IMR-90 (cell line): ENCODE data around the gene DCUN1D3. TPM values are rescaled to one million over a fixed set of nuclear protein-coding genes. Genes with fewer than 3 reads are reported as not detected.

Experiments
- ATAC-seq: fragments of 200-7000 bp; cut with Tn5 transposase; 2 replicates; pipeline ENCODE4 v1.9.1; 2020; ENCODE audit warnings: low read depth, mild to moderate bottlenecking, moderate library complexity
- BruUV-seq: library from RNA; stranded (reverse); fragments of 400-500 nt; replicated peaks from 2 replicates; lab custom pipeline; 2021; lab: Mats Ljungman, UMichigan
- CTCF ChIA-PET: fragments of 300-600 bp; formaldehyde crosslinking; extraction: SDS; loops from one replicate; lab custom pipeline; 2021; ENCODE audit warnings: antibody characterized with exemption; lab: Yijun Ruan, JAX
- POLR2A ChIA-PET: fragments of 300-600 bp; sonication (Branson Sonifier 250); formaldehyde crosslinking; loops from one replicate; lab custom pipeline; 2022; ENCODE audit warnings: antibody characterized with exemption; ENCODE audit not compliant: unreplicated experiment; lab: Charles Lee
- DNase-seq: peaks from one replicate; pipeline ENCODE4 v3.0.0; 2013
- H2AFZ ChIP-seq: replicated peaks from 2 replicates; pipeline ENCODE3; 2013; ENCODE audit warnings: low read length, mild to moderate bottlenecking; ENCODE audit not compliant: poor library complexity
- H2AK5ac ChIP-seq: 2 replicates; pipeline ENCODE4 v1.6.1; 2013; ENCODE audit warnings: low read depth, low read length, inconsistent platforms
- H2AK9ac ChIP-seq: replicated peaks from 2 replicates; pipeline ENCODE3; 2013; ENCODE audit warnings: mild to moderate bottlenecking, low read depth, low read length, moderate library complexity; ENCODE audit not compliant: poor library complexity
- H2BK120ac ChIP-seq: 2 replicates; pipeline ENCODE4 v1.6.1; 2013; ENCODE audit warnings: low read depth, low read length, inconsistent platforms
- H2BK15ac ChIP-seq: 3 replicates; pipeline ENCODE4 v1.6.1; 2013; ENCODE audit warnings: low read depth, low read length, inconsistent platforms
- H2BK20ac ChIP-seq: 2 replicates; pipeline ENCODE4 v1.6.1; 2013; ENCODE audit warnings: low read depth, mild to moderate bottlenecking, inconsistent platforms, low read length, moderate library complexity
- H2BK5ac ChIP-seq: 2 replicates; pipeline ENCODE4 v1.6.1; 2013; ENCODE audit warnings: mild to moderate bottlenecking, low read depth, low read length, inconsistent platforms; ENCODE audit not compliant: poor library complexity, severe bottlenecking
- H3K14ac ChIP-seq: replicated peaks from 2 replicates; pipeline ENCODE4 v1.6.1; 2013; ENCODE audit warnings: low read depth, low read length, inconsistent platforms
- H3K18ac ChIP-seq: 2 replicates; pipeline ENCODE4 v1.6.1; 2013; ENCODE audit warnings: low read depth, low read length, control low read depth
- H3K23ac ChIP-seq: 2 replicates; pipeline ENCODE4 v1.6.1; 2013; ENCODE audit warnings: low read depth, low read length, inconsistent platforms
- H3K27ac ChIP-seq: 2 replicates; pipeline ENCODE4 v1.5.1; 2013; ENCODE audit warnings: mild to moderate bottlenecking, control low read depth, low read length; ENCODE audit not compliant: insufficient read depth
- H3K27me3 ChIP-seq: 2 replicates; pipeline ENCODE4 v1.6.1; 2013; ENCODE audit warnings: low read length; ENCODE audit not compliant: control insufficient read depth, insufficient read depth
- H3K36me3 ChIP-seq: 2 replicates; pipeline ENCODE4 v1.6.1; 2013; ENCODE audit warnings: low read length, mixed read lengths; ENCODE audit not compliant: control insufficient read depth, insufficient read depth
- H3K4ac ChIP-seq: 2 replicates; pipeline ENCODE4 v1.6.1; 2013; ENCODE audit warnings: low read depth, low read length, inconsistent platforms
- H3K4me1 ChIP-seq: 2 replicates; pipeline ENCODE4 v1.6.1; 2013; ENCODE audit warnings: low read length, mixed read lengths; ENCODE audit not compliant: control insufficient read depth, insufficient read depth
- H3K4me2 ChIP-seq: 2 replicates; pipeline ENCODE4 v1.6.1; 2013; ENCODE audit warnings: low read depth, mild to moderate bottlenecking, control low read depth, low read length, moderate library complexity
- H3K4me3 ChIP-seq: 2 replicates; pipeline ENCODE4 v1.5.1; 2013; ENCODE audit warnings: low read depth, mild to moderate bottlenecking, control low read depth, low read length, moderate library complexity; ENCODE audit not compliant: insufficient read depth
- H3K56ac ChIP-seq: 2 replicates; pipeline ENCODE4 v1.6.1; 2013; ENCODE audit warnings: low read length, inconsistent platforms; ENCODE audit not compliant: insufficient read depth; ENCODE audit errors: extremely low read depth
- H3K79me1 ChIP-seq, 2 experiments: 2 replicates each; pipeline ENCODE4 v1.6.1; 2013; ENCODE audit warnings: low read length in 2 of 2, inconsistent platforms in 1 of 2, low read depth in 1 of 2
- H3K9ac ChIP-seq: 2 replicates; pipeline ENCODE4 v1.6.1; 2013; ENCODE audit warnings: low read depth, low read length, control low read depth
- H3K9me1 ChIP-seq: 2 replicates; pipeline ENCODE4 v1.6.1; 2013; ENCODE audit warnings: low read length, inconsistent platforms; ENCODE audit not compliant: insufficient read depth
- H3K9me3 ChIP-seq: 2 replicates; pipeline ENCODE4 v1.6.1; 2013; ENCODE audit warnings: low read length; ENCODE audit not compliant: control insufficient read depth, insufficient read depth
- H4K20me1 ChIP-seq: 2 replicates; pipeline ENCODE4 v1.6.1; 2013; ENCODE audit warnings: low read length, inconsistent platforms; ENCODE audit not compliant: insufficient read depth
- H4K5ac ChIP-seq: 2 replicates; pipeline ENCODE4 v1.6.1; 2013; ENCODE audit warnings: mild to moderate bottlenecking, low read depth, low read length, control low read depth
- H4K8ac ChIP-seq, 2 experiments: 2 replicates each; pipeline ENCODE4 v1.6.1; 2013; ENCODE audit warnings: low read depth in 2 of 2, low read length in 2 of 2, control low read depth in 1 of 2, inconsistent platforms in 1 of 2
- H4K91ac ChIP-seq: 2 replicates; pipeline ENCODE4 v1.6.1; 2013; ENCODE audit warnings: low read depth, low read length, inconsistent platforms; ENCODE audit not compliant: insufficient read depth
- BHLHE40 ChIP-seq: fragments of 150-350 bp; IDR thresholded peaks from 2 replicates; pipeline ENCODE4 v1.6.1; 2016; ENCODE audit warnings: mild to moderate bottlenecking, low read depth, low read length
- CEBPB ChIP-seq: IDR thresholded peaks from 2 replicates; pipeline ENCODE4 v1.6.1; 2012; ENCODE audit warnings: low read depth, low read length, improper control_type of control experiment
- CHD1 ChIP-seq: IDR thresholded peaks from 2 replicates; pipeline ENCODE4 v1.6.1; 2012; ENCODE audit warnings: low read depth, low read length, improper control_type of control experiment
- FOS ChIP-seq: fragments of 150-350 bp; IDR thresholded peaks from 2 replicates; pipeline ENCODE4 v1.6.1; 2016; ENCODE audit warnings: low read depth, low read length
- MAFK ChIP-seq: IDR thresholded peaks from 2 replicates; pipeline ENCODE4 v1.6.1; 2012; ENCODE audit warnings: low read depth, low read length, improper control_type of control experiment
- MAZ ChIP-seq: IDR thresholded peaks from 2 replicates; pipeline ENCODE4 v1.6.1; 2012; ENCODE audit warnings: low read depth, mild to moderate bottlenecking, low read length, improper control_type of control experiment, moderate library complexity, borderline replicate concordance
- MXI1 ChIP-seq: IDR thresholded peaks from 2 replicates; pipeline ENCODE4 v1.6.1; 2012; ENCODE audit warnings: low read depth, mild to moderate bottlenecking, low read length, moderate library complexity, borderline replicate concordance
- POLR2A ChIP-seq: IDR thresholded peaks from 2 replicates; pipeline ENCODE4 v1.6.1; 2012; ENCODE audit warnings: mild to moderate bottlenecking, low read depth, low read length
- RCOR1 ChIP-seq: IDR thresholded peaks from 2 replicates; pipeline ENCODE4 v1.6.1; 2012; ENCODE audit warnings: mild to moderate bottlenecking, low read length, improper control_type of control experiment; ENCODE audit not compliant: insufficient replicate concordance
- SMC3 ChIP-seq: fragments of 150-350 bp; IDR thresholded peaks from 2 replicates; pipeline ENCODE4 v1.6.1; 2016; ENCODE audit warnings: low read depth, mild to moderate bottlenecking, antibody characterized with exemption, low read length, moderate library complexity
- WGBS, 2 experiments: methylation state at CpG; one replicate each; pipeline versions ENCODE4 v1.1.5 to v1.1.7; 2013; ENCODE audit warnings: missing lambda C conversion rate in 2 of 2; ENCODE audit not compliant: insufficient read length in 1 of 2; ENCODE audit errors: extremely low coverage in 2 of 2; 5-methylcytosine and 5-hydroxymethylcytosine counted together
- dilution Hi-C: fragments of 300-500 bp; cut with HindIII; formaldehyde crosslinking; loops from one replicate; pipeline ENCODE4 v1.14.3; 2018; ENCODE audit warnings: low sequenced_read_pairs; ENCODE audit not compliant: unreplicated experiment
- in situ Hi-C: fragments of 300-500 bp; cut with MboI; formaldehyde crosslinking; loops from 3 replicates; pipeline ENCODE4 v1.14.3; 2019; ENCODE audit warnings: low sequenced_read_pairs, inconsistent platforms, mixed read lengths
- intact Hi-C: fragments of 100-400 bp; cut with micrococcal nuclease; formaldehyde crosslinking; loops from 2 replicates; pipeline ENCODE4 v1.10.0; 2022
- polyA plus RNA-seq, 3 experiments: library from polyadenylated mRNA; depleted of rRNA; stranded (reverse); fragments of >200 nt; gene quantifications; 2 replicates each; pipeline ENCODE4 v1.2.3, GENCODE V29; 2012; ENCODE audit warnings: low replicate concordance in 1 of 3
- total RNA-seq: library from RNA; depleted of rRNA; stranded (reverse); fragments of >200 nt; gene quantifications from 2 replicates; pipeline ENCODE4 v1.2.3, GENCODE V29; 2012
- TF ChIP-seq, protein P1 (sequence below): conservative IDR thresholded peaks from 2 replicates; pipeline ENCODE4 v1.5.1; 2012; ENCODE audit warnings: mild to moderate bottlenecking, low read depth, low read length, improper control_type of control experiment
- TF ChIP-seq, protein P2 (sequence below): fragments of 150-350 bp; IDR thresholded peaks from 2 replicates; pipeline ENCODE4 v1.6.1; 2017; ENCODE audit warnings: mild to moderate bottlenecking, antibody characterized with exemption, low read length, low read depth

DCUN1D3 gene
- total and polyA plus RNA-seq, 2 of the 4 experiments (the other 2 are of a cell fraction) = 8.1 to 42.3 TPM

DNA sequence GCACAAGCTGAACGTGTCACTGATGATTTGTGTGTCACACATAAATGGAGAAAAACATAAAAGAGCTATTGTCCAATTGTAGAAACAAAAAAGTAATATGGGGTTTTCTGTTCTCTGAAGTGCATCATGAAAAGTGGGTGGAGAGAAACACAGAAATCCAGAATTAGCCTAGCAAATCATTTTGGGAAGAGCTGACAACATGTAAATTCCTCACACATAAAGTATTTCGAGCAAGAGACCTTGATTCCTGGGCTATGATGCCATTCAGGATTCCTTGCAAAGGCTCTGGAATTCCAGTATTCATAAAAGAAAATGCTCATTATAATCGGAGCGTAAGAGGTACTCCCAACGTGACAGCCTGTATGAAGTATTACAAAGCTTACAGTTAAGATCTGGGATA lies 1.1 kb downstream of the DCUN1D3 start (continued):
- TF ChIP-seq MAFK = peak; percentile 51; the same call in 1 of the 2 replicates

DNA sequence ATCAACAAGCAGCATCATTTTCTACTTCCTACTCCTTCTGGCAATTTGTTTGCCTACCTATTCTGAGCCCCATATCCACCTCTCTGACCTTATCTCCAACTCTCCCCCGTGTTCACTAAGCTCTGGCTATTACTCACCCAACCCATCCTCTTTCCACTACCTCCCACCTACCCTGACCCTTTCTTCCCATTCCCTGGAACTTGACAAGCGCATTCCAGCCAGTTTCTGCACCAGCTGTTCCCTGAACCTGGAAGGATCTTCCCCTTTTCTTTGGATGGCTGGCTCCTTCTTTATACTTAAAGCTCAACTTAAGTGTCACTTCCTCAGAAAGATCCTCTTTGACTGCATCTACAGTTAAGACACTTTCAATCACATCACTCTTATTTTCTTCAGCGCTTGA lies 2.2 kb downstream of the DCUN1D3 start:
- H3K27me3 ChIP-seq = no peaks in the 10 kb centered on the region
- H3K36me3 ChIP-seq = peaks cover 9% of the 10 kb centered on the region

More for the DNA sequence above, 2.2 kb downstream of the DCUN1D3 start:
- ATAC-seq = no peak
- H2BK15ac ChIP-seq = 0 out of 3 replicates have a peak overlapping the region, but pooled peaks have one; percentile 5
- peak; percentile 7 for DNase-seq
- no TSS peak for BruUV-seq
- ChIA-PET CTCF (interaction anchor here (2.3 kb wide), 1 partner anchor 48 kb away, joined by 6 read pairs; no protein-coding TSS in a partner anchor), POLR2A (no interaction called here)
- dilution Hi-C loops (no loop called here), intact Hi-C loops (no loop called here), in situ Hi-C loops (no loop called here)
- 0 out of 2 replicates have a peak overlapping the region, but pooled peaks have one; percentile 4 for H4K5ac ChIP-seq
- H3K9me3 ChIP-seq = no peaks in the 10 kb centered on the region
- H3K23ac ChIP-seq = no peak overlapping the region
- no peak overlapping the region for H2BK120ac ChIP-seq
- H3K79me1 ChIP-seq = peaks cover 32 to 82% of the 10 kb centered on the region in 2 experiments
- H4K8ac ChIP-seq = no peak overlapping the region
- H3K9me1 ChIP-seq = peaks cover 9% of the 10 kb centered on the region
- H3K4me3 ChIP-seq = no peak overlapping the region
- peaks cover 49% of the 10 kb centered on the region for H4K20me1 ChIP-seq
- H3K18ac ChIP-seq = no peak overlapping the region
- 0 out of 2 replicates have a peak overlapping the region, but pooled peaks have one; percentile 18 for H3K27ac ChIP-seq
- WGBS, 2 experiments = no CpG with 5 or more reads among the region's 3 CpGs
- no peak overlapping the region for H4K91ac ChIP-seq
- TF ChIP-seq CHD1 = no peak
- no peak for TF ChIP-seq MAZ
- no peak for TF ChIP-seq POLR2A
- no peak for TF ChIP-seq FOS
- no peak for TF ChIP-seq MAFK
- no peak for TF ChIP-seq CEBPB
- TF ChIP-seq BHLHE40 = no peak
- TF ChIP-seq SMC3 = no peak
- no peak for TF ChIP-seq RCOR1
- TF ChIP-seq, protein P1, sequence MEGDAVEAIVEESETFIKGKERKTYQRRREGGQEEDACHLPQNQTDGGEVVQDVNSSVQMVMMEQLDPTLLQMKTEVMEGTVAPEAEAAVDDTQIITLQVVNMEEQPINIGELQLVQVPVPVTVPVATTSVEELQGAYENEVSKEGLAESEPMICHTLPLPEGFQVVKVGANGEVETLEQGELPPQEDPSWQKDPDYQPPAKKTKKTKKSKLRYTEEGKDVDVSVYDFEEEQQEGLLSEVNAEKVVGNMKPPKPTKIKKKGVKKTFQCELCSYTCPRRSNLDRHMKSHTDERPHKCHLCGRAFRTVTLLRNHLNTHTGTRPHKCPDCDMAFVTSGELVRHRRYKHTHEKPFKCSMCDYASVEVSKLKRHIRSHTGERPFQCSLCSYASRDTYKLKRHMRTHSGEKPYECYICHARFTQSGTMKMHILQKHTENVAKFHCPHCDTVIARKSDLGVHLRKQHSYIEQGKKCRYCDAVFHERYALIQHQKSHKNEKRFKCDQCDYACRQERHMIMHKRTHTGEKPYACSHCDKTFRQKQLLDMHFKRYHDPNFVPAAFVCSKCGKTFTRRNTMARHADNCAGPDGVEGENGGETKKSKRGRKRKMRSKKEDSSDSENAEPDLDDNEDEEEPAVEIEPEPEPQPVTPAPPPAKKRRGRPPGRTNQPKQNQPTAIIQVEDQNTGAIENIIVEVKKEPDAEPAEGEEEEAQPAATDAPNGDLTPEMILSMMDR = no peak
- no peak for TF ChIP-seq MXI1
- TF ChIP-seq, protein P2, sequence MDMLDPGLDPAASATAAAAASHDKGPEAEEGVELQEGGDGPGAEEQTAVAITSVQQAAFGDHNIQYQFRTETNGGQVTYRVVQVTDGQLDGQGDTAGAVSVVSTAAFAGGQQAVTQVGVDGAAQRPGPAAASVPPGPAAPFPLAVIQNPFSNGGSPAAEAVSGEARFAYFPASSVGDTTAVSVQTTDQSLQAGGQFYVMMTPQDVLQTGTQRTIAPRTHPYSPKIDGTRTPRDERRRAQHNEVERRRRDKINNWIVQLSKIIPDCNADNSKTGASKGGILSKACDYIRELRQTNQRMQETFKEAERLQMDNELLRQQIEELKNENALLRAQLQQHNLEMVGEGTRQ = no peak
- no peak overlapping the region for H2BK20ac ChIP-seq
- no peak overlapping the region for H3K56ac ChIP-seq
- H3K4ac ChIP-seq = no peak overlapping the region
- H3K9ac ChIP-seq = no peak overlapping the region
- H3K14ac ChIP-seq = peak overlapping the region; percentile 22; the same call in 1 of the 2 replicates
- H2AK9ac ChIP-seq = no peak overlapping the region
- peak overlapping the region; percentile 18; the same call in 1 of the 2 replicates for H2AK5ac ChIP-seq
- H2AFZ ChIP-seq = no peak overlapping the region
- H2BK5ac ChIP-seq = no peak overlapping the region
- peaks cover 9% of the 10 kb centered on the region for H3K4me1 ChIP-seq
- peak overlapping the region; percentile 56 for H3K4me2 ChIP-seq
